ENCODE measurements around the gene CDKL2.

- TF ChIP-seq CTCF (IDR thresholded peaks at IDR 0.05) = no peak
- TF ChIP-seq POLR2A (IDR thresholded peaks at IDR 0.05) = no peak
Measured at GRCh38 chr4:75660491-75660890, 30.2 kb upstream of the CDKL2 start.
